HK-2 (cell line): Measurements from ENCODE around the gene MMP2.

Source experiments
- DNase-seq: peaks from one replicate; pipeline ENCODE4 v3.0.0-alpha.2; 2018; ENCODE audit not compliant: unreplicated experiment

MMP2 gene

DNA sequence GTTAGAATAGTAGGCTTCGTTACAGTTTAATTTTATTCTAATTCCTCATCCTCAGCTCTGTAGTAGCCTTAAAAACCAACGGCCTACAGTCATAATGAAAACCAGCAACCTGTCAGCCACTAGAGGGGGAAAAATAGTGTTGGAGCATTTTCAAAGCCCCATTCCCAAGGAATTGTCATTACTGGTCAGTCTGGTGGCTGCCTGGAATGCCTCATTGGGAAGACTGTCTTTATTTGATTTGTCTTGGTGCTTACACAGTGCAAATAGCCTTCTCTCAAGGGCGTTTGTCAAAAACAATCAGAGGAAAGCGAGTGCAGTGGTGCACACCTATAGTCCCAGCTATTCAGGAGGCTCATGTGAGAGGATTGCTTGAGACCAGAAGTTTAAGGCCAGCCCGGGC, 34.6 kb downstream of the MMP2 start:
- DNase-seq, result no peak

- no peak for DNase-seq
These were observed 36.1 kb downstream of the MMP2 start for GRCh38 chr16:55515111-55515510.

DNA sequence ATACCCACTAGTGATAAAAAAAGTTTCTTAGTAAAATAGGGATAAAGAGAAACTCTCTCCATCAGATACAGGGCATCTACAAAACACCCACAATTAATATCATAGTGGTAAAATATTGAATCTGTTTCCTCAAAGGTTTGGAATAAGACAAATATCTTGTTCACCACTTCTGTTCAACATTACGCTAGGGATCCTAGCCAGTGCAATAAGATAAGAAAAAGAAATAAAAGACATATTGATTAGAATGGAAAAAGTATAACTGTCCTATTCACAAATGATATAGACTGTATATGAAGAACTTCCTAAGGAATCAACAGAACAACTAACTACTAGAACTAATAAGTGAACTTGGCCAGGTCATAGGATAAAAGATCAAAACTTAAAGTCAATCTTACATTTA, 42.8 kb downstream of the MMP2 start:
- DNase-seq, result no peak

GRCh38 chr16:55526441-55526840, 47.4 kb downstream of the MMP2 start:
- DNase-seq, result no peak

- no peak for DNase-seq
These were observed 48.9 kb downstream of the MMP2 start for GRCh38 chr16:55527885-55528284.

DNA sequence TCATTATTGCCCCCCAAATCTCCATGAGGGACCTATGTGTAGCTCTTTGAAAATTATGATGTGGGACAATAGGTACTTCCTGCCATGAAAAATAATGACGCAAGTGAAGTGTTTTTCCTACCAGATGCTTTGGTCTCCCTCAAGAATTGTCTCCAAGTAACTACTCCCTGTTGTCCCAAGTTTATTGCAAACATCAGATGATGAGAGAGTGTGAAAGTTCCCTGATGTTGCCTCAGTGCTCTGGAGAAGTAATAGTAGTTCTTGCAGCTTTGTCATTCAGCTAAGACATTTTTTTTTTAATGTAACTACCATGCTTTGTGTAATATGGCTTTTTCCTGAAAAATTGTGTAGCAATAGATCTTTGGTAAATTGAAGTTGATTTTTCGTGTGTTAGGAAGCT, 50.0 kb downstream of the MMP2 start:
- no peak for DNase-seq

DNA sequence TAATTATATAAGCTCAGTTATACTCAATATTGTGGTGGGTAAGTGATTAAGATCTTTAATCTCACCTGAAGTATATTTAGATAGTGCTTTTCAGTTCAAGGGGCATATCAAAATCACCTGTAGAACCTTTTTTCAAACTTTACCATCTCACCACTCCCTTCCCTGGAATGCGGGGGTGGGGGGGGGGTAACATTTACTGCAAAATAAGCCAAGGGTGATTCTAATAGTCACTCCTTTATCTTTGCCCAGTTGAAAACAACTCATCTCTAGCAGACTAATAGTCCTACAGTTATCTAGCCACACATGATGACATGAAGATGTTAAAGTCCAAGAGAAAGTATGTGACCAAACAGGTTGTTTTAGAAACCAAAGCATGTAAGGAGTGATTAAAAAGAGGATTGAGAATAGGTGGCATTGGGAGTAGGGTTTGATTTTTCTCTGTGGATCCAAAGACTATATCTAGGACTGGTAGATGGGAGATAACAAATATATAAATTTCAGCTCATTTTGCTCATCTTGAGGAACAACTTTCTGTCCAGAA, 51.4 kb downstream of the MMP2 start:
- DNase-seq, result no peak

DNA sequence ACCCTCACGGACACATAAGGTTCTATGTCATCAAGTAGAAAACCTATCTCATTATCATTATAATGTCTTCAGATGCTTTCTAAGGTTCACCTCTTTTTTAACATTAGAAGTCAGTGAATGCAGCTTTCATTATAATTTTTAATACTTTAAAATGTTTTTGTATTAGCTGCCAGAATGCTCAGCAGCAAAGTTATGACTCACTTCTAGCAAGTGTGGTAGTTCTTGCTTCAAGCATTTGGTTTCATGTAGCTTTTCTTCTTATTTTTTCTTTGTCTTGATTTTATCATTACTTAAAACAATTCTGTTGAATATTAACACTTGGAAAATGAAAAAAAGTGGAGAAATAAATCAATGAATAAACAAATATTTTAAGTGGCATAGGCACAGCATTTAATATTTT, 53.2 kb downstream of the MMP2 start:
- DNase-seq, result no peak

GRCh38 chr16:55534756-55535155, 55.8 kb downstream of the MMP2 start:
- no peak for DNase-seq

GRCh38 chr16:55539049-55539448, 60.1 kb downstream of the MMP2 start:
- DNase-seq, result no peak

DNA sequence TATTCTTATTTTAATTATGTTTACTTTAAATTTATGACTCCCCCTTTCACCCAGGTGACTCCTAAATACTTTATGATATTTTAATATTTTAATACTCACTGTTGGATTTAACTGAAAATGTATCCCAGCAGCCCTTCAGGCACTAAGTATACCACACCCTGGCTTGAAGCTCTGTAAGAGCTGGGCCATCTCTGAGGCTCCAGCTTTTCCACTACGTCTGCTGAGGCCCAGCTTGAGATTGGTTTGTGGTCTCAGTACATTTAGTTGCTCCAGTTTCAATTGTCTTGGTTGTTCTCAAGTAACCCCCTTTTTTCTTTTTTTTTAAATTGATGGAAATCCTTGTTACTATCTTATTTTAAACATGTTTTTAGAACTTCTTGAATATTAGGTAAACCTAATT, 60.5 kb downstream of the MMP2 start:
- no peak for DNase-seq

GRCh38 chr16:55540221-55540620, 61.2 kb downstream of the MMP2 start:
- no peak for DNase-seq

- no peak for DNase-seq
These were observed 63.6 kb downstream of the MMP2 start for GRCh38 chr16:55542459-55543082.

DNA sequence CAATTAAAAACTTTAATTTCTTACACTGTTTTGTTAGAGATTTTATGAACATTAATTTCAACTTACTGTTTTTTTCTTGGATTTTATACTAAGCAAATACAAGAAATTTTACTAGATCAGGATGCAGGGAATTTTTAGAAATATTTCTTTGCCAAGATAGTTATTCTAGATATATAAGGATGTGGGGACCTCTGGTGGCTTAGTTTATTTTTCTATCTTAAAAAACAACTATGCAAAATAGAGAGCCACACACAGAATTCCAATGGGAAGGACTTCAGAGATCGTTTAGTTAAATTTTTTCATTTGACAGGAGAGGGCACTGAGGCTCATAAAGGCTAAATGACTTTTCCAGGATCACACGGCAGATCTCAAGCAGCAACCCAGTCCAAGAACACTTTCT, 64.5 kb downstream of the MMP2 start:
- no peak for DNase-seq

- no peak for DNase-seq
These were observed 73.6 kb downstream of the MMP2 start for GRCh38 chr16:55552621-55553020.

GRCh38 chr16:55555436-55555835, 76.4 kb downstream of the MMP2 start:
- DNase-seq, result no peak
